Osteoblast (primary cell): ENCODE measurements around the gene CTU2. TPM values are rescaled to one million over a fixed set of nuclear protein-coding genes. Genes with fewer than 3 reads are reported as not detected.

ENCODE experiments used
- DNase-seq: peaks from one replicate; pipeline ENCODE4 v3.0.0; 2011; ENCODE audit warnings: low spot score, mixed read lengths; ENCODE audit not compliant: insufficient read length; ENCODE audit errors: missing footprints
- H2AFZ ChIP-seq: 2 replicates; pipeline ENCODE4 v1.6.0; 2011; ENCODE audit warnings: mild to moderate bottlenecking, low read length
- H3K27ac ChIP-seq: 2 replicates; pipeline ENCODE4 v1.5.1; 2011; ENCODE audit warnings: mild to moderate bottlenecking, low read depth, low read length, moderate library complexity
- H3K27me3 ChIP-seq: 2 replicates; pipeline ENCODE4 v1.6.0; 2012; ENCODE audit warnings: mild to moderate bottlenecking, control low read depth, inconsistent platforms, low read length, moderate library complexity; ENCODE audit not compliant: insufficient read depth
- H3K36me3 ChIP-seq: 2 replicates; pipeline ENCODE4 v1.5.1; 2011; ENCODE audit warnings: mild to moderate bottlenecking, low read length, control low read depth, moderate library complexity; ENCODE audit not compliant: insufficient read depth
- H3K4me1 ChIP-seq: 2 replicates; pipeline ENCODE4 v1.5.1; 2011; ENCODE audit warnings: mild to moderate bottlenecking, low read length, control low read depth, moderate library complexity; ENCODE audit not compliant: insufficient read depth
- H3K4me2 ChIP-seq: 2 replicates; pipeline ENCODE4 v1.6.0; 2011; ENCODE audit warnings: mild to moderate bottlenecking, low read length; ENCODE audit not compliant: insufficient read depth
- H3K4me3 ChIP-seq: fragments of 200-600 bp; sonication (generic); 3 replicates; pipeline ENCODE4 v1.5.1; 2012; ENCODE audit warnings: mild to moderate bottlenecking, low read length, inconsistent platforms; ENCODE audit not compliant: insufficient read depth
- H3K79me2 ChIP-seq: 2 replicates; pipeline ENCODE4 v1.6.0; 2012; ENCODE audit warnings: mild to moderate bottlenecking, low read length, control low read depth, inconsistent platforms; ENCODE audit not compliant: insufficient read depth
- H3K9me3 ChIP-seq: 2 replicates; pipeline ENCODE4 v1.5.1; 2011; ENCODE audit warnings: low read depth, low read length, control low read depth
- H4K20me1 ChIP-seq: 2 replicates; pipeline ENCODE4 v1.6.0; 2012; ENCODE audit warnings: mild to moderate bottlenecking, low read length, control low read depth; ENCODE audit not compliant: insufficient read depth
- CTCF ChIP-seq: IDR thresholded peaks from 2 replicates; pipeline ENCODE4 v1.5.1; 2011; ENCODE audit warnings: mild to moderate bottlenecking, low read depth, low read length, moderate library complexity; ENCODE audit errors: extremely low read depth
- total RNA-seq: library from RNA; depleted of rRNA; stranded (reverse); fragments of >200 nt; gene quantifications from 2 replicates; pipeline ENCODE4 v1.2.3, GENCODE V29; 2012

Gene CTU2
- total RNA-seq, 1 donor, result 14.8 TPM

- Histone ChIP-seq H3K27me3 (no peaks in the 10 kb centered on the region), H4K20me1 (peaks cover 81% of the 10 kb centered on the region), H3K27ac (no peak overlapping the region), H3K4me2 (no peak overlapping the region), H3K79me2 (peaks cover 100% of the 10 kb centered on the region), H3K4me3 (no peak overlapping the region), H3K4me1 (peaks cover 27% of the 10 kb centered on the region), H3K36me3 (peaks cover 2% of the 10 kb centered on the region), H2AFZ (no peak overlapping the region), H3K9me3 (no peaks in the 10 kb centered on the region)
- DNase-seq, result no peak
- no peak for TF ChIP-seq CTCF
Measured at GRCh38 chr16:88764080-88764479, 57.8 kb downstream of the CTU2 start.

- Histone ChIP-seq H3K27ac (peak overlapping the region; percentile 17), H3K4me3 (no peak overlapping the region), H3K4me2 (no peak overlapping the region), H3K9me3 (no peaks in the 10 kb centered on the region), H3K4me1 (peaks cover 32% of the 10 kb centered on the region), H3K27me3 (no peaks in the 10 kb centered on the region), H3K79me2 (peaks cover 100% of the 10 kb centered on the region), H3K36me3 (no peaks in the 10 kb centered on the region), H2AFZ (no peak overlapping the region), H4K20me1 (peaks cover 80% of the 10 kb centered on the region)
- DNase-seq, result peak; percentile 98
- no peak for TF ChIP-seq CTCF
Measured at GRCh38 chr16:88764913-88765349, 58.6 kb downstream of the CTU2 start.

Other genes starting within 250 kb of the CTU2 start
- 10.6 and 10.9 TPM in 2 replicates for gene ZC3H18, start 136.1 kb upstream of the CTU2 start, total RNA-seq
- under 0.01 and 0.29 TPM in 2 replicates for gene IL17C, start 67.9 kb upstream of the CTU2 start, total RNA-seq
- 144 and 250 TPM in 2 replicates for gene CYBA, start 55.5 kb upstream of the CTU2 start, total RNA-seq
- 67.3 and 73.1 TPM in 2 replicates for gene MVD, start 43.4 kb upstream of the CTU2 start, total RNA-seq
- not detected in 2 replicates for gene SNAI3, start 20.0 kb upstream of the CTU2 start, total RNA-seq
- 14.5 and 18.0 TPM in 2 replicates for gene RNF166, start 95 bp upstream of the CTU2 start, total RNA-seq
- gene PIEZO1, start 78.7 kb downstream of the CTU2 start, total RNA-seq, result 187 and 207 TPM in 2 replicates
- gene CDT1, start 97.3 kb downstream of the CTU2 start, total RNA-seq, result 2.9 TPM in 2 replicates
- 41.8 and 53.6 TPM in 2 replicates for gene APRT, start 105.4 kb downstream of the CTU2 start, total RNA-seq
- gene GALNS, start 150.4 kb downstream of the CTU2 start, total RNA-seq, result 43.6 and 48.1 TPM in 2 replicates
- gene TRAPPC2L, start 150.6 kb downstream of the CTU2 start, total RNA-seq, result 43.1 and 47.7 TPM in 2 replicates
- not detected in 2 replicates for gene PABPN1L, start 160.2 kb downstream of the CTU2 start, total RNA-seq